Right cardiac atrium (tissue), 5 donors: Measurements from ENCODE around the gene ING5. TPM values are rescaled to one million over a fixed set of nuclear protein-coding genes. Genes with fewer than 3 reads are reported as not detected.
"Not testable (repeated sequence)": the region's sequence is repeated elsewhere in the genome, so short reads cannot be mapped to it uniquely, and the experiment has no call there.

Experiments
- ATAC-seq, 2 donors: fragments of 200-7000 bp; cut with Tn5 transposase; one replicate each; pipeline versions ENCODE4 v1.8.0 to v1.9.1; 2020; ENCODE audit warnings: moderate library complexity in 2 of 2, mild to moderate bottlenecking in 1 of 2
- DNase-seq, 3 donors: peaks; one replicate each; pipeline ENCODE4 v3.0.0-alpha.2; 2020
- H3K27ac ChIP-seq: one replicate; pipeline ENCODE4 v1.5.1; 2013; ENCODE audit warnings: mild to moderate bottlenecking, low read length, control low read depth, moderate library complexity
- H3K27me3 ChIP-seq: one replicate; pipeline ENCODE4 v1.6.1; 2013; ENCODE audit not compliant: control insufficient read depth, insufficient read depth
- H3K4me1 ChIP-seq: one replicate; pipeline ENCODE4 v1.6.1; 2013; ENCODE audit warnings: low read length; ENCODE audit not compliant: control insufficient read depth, insufficient read depth
- H3K4me3 ChIP-seq: one replicate; pipeline ENCODE4 v1.5.1; 2013; ENCODE audit warnings: low read length, control low read depth
- H3K9me3 ChIP-seq: one replicate; pipeline ENCODE4 v1.6.1; 2013; ENCODE audit warnings: low read length; ENCODE audit not compliant: control insufficient read depth
- WGBS: extraction: QIAGEN DNeasy Blood & Tissue Kit; methylation state at CpG from one replicate; pipeline ENCODE4 v1.1.7; 2013; 5-methylcytosine and 5-hydroxymethylcytosine counted together
- intact Hi-C, 4 donors: fragments of 100-400 bp; cut with DNase I; formaldehyde crosslinking; loops; one replicate each; pipeline versions ENCODE4 v1.11.0 to v1.14.0; 2022 to 2023
- polyA plus RNA-seq: library from polyadenylated mRNA; stranded (reverse); fragments of 200-250 nt; gene quantifications from one replicate; pipeline ENCODE4 v1.2.3, GENCODE V29; 2013
- total RNA-seq, 4 donors: library from RNA; stranded (reverse); fragmentation: NEBNext Ultra II Directional; extraction: Animal tissue kit (Norgen Biotek cat#: 25700); gene quantifications; one replicate each; pipeline ENCODE4 v1.2.1, GENCODE V29; 2021
- donor health status: healthy with polysubstance abuse.
- donor health status: DM: no; HTN: yes; CAD: no.
- donor health status: DM: no; HTN: no; CAD: no.
- donor health status: DM: no; HTN: yes; CAD: no; lungs with severe emphysema.
- donor health status: DM: yes; HTN: yes; CAD: no.

ING5 gene
- total and polyA plus RNA-seq, 5 donors, result 20.8 to 25.6 (median 21.0) TPM

DNA sequence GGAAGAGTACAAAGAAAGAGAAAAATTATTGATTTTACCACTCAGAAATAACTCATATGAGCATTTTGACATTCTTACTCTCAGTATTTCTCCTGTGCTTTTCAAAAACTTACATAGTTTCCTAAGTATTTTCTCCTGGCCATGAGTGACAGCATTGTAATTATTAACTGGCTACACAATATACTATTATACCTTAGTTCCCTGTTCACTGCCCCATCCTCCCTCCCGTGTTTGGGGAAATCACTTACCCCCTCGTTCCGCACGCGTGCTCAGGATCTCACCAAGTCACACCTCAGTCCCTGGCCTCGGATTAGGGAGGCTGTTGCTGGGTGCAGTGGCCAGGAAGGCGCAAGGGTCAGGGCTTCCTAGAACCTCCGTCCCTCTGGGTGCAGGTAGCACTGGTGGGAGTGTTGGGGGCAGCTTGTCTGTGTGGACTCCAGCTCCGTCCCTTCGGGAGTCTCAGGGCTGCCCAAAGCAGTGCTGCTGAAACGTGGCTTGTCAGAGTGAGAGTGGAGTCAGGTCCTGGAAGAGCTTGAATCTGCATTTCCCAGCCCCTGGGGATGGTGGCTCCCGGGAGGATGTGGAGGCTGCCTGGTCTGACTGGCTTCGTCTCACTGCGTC, 41.1 kb upstream of the ING5 start:
- no peak for ATAC-seq
- Histone ChIP-seq H3K27me3 (no peaks in the 10 kb centered on the region), H3K4me3 (no peak overlapping the region), H3K9me3 (no peaks in the 10 kb centered on the region), H3K4me1 (no peaks in the 10 kb centered on the region), H3K27ac (no peak overlapping the region)
- 92% methylated on average over 14 of the region's 14 CpGs for WGBS
- DNase-seq, result no peak
- intact Hi-C loops, result no loop called here

DNA sequence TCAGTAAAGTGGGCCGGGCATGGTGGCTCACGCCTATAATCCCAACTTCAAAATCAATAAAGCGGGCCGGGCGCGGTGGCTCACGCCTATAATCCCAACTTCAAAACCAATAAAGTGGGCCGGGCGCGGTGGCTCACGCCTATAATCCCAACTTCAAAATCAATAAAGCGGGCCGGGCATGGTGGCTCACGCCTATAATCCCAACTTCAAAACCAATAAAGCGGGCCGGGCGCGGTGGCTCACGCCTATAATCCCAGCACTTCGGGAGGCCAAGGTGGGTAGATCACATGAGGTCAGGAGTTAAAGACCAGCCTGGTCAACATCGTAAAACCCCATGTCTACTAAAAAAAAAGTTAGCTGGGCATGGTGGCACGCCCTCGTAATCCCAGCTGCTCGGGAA, 39.1 kb upstream of the ING5 start:
- intact Hi-C loops, result not testable (repeated sequence)

DNA sequence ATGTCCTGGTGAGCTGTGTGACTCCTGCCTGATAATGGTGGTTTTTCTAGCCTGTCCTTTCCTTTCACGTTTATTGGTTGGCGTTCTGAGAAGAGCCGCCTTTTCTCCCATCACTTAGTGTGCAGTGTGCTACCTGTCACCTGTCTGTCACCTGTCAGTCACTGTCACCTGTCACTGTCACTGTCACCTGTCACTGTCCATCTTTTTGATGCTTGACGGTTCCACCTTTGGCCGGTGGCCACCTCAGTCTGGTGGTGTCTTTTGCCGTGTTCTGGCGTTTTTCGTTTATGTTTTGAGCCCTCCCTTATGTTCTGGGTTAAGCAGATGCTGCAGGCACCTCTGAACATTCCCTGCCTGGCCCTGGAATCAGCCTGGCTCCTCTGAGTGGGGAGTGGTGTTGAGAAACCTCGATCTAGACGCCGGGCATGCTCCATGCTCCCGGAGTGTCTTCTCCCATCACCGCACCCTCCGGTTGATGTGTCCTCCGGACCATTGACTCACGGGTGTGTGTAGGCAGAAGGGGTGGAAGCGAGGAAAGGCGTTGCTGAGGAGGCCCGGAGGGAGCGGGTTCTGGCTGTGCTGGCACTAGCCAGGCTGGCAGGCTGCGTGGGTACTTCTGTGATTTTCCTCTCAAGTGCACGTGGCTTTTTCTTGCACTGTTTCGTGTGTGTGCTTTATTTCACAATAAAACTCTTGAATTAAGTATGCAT, 36.0 kb upstream of the ING5 start:
- ATAC-seq (no peak), DNase-seq (no peak)
- intact Hi-C loops, result no loop called here
- H3K4me1 ChIP-seq, result no peaks in the 10 kb centered on the region
- 86% methylated on average over 23 of the region's 23 CpGs for WGBS
- H3K4me3 ChIP-seq, result no peak overlapping the region
- H3K27ac ChIP-seq, result no peak overlapping the region
- H3K9me3 ChIP-seq, result no peaks in the 10 kb centered on the region
- H3K27me3 ChIP-seq, result no peaks in the 10 kb centered on the region

More for the DNA sequence above, 39.1 kb upstream of the ING5 start:
- H3K4me1 ChIP-seq, H3K27ac ChIP-seq, H3K9me3 ChIP-seq, H3K4me3 ChIP-seq, H3K27me3 ChIP-seq, DNase-seq, ATAC-seq: not testable (repeated sequence)
- 95% methylated on average over 24 of the region's 24 CpGs for WGBS

DNA sequence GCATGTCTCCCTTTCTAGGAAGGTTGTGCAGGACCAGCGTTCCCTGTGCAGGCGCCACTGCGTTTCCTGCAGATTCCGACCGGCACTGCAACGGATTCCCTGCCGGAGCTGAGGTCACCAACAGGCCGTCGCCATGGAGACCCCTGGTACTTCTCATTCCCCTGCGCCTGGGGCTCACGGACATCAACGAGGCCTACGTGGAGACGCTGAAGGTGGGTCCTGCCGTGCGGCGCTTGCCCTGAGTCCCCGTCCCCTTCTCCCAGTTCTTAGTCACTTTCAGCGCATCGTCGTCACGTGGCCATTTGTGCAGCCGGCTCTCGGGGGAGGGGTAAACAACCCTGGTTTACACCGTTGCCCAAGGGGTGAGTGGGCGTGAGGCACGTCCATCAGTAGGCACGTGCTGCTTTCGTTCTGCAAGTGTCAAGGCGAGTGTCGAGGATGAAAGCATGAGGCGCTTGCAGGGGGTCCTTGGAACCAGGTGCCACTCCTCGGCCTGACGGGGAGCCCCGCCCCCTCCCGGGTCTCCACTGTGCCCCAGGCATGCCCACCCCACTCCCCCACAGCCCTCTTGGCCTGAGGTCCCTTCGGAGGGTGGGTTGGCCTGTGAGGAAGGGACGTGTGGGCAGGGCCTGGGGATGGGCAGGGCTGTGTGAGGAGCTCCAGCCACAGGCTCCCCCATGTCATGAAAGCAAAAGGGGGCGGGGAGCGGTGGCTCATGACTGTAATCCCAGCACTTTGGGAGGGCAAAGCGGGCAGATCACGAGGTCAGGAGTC, 35.0 kb upstream of the ING5 start:
- DNase-seq (peak in 1 of 3 donors; percentile 35), ATAC-seq (peak in 1 of 2 donors; percentile 6)
- no peak overlapping the region for H3K27ac ChIP-seq
- WGBS, result 67% methylated on average over 42 of the region's 42 CpGs
- no peak overlapping the region for H3K4me3 ChIP-seq
- no peaks in the 10 kb centered on the region for H3K9me3 ChIP-seq
- no peaks in the 10 kb centered on the region for H3K4me1 ChIP-seq
- no peaks in the 10 kb centered on the region for H3K27me3 ChIP-seq
- intact Hi-C loops, result no loop called here

DNA sequence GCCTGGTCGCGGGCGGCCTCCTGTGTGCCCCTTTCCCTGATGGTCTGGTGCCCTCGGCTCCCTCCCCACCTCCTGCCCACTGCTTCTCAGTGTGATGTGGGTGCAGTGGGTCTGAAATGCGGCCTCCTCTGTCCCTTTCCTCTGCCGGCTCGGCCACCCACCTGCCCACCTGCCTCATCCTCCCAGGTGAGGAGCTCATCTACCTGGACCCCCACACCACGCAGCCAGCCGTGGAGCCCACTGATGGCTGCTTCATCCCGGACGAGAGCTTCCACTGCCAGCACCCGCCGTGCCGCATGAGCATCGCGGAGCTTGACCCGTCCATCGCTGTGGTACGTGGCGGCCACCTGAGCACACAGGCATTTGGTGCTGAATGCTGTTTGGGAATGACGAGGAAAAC, 33.5 kb upstream of the ING5 start:
- H3K27ac ChIP-seq, result no peak overlapping the region
- no peak for DNase-seq
- H3K27me3 ChIP-seq, result no peaks in the 10 kb centered on the region
- H3K4me1 ChIP-seq, result no peaks in the 10 kb centered on the region
- intact Hi-C loops, result no loop called here
- H3K9me3 ChIP-seq, result no peaks in the 10 kb centered on the region
- ATAC-seq, result no peak
- H3K4me3 ChIP-seq, result no peak overlapping the region
- 96% methylated on average over 21 of the region's 21 CpGs for WGBS

DNA sequence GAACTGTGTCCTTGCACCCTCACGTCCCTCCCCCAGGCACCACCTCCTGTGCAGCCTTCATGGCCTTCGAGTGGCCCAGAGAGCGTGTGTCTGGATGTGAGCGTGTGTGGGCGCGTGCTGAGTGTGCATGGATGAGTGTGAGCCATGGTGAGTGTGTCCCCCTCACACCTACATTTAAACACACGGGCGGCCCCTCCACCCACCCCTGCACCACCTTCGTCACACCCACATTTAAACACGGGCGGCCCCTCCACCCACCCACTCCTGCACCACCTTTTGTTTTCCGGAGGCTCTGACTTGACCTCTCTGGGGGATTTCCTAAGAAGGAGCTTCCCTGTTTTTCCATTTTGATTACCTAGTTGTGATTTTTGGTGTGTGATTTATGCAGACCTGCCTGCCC, 33.0 kb upstream of the ING5 start:
- H3K9me3 ChIP-seq, result no peaks in the 10 kb centered on the region
- intact Hi-C loops, result no loop called here
- H3K4me1 ChIP-seq, result no peaks in the 10 kb centered on the region
- H3K27ac ChIP-seq, result no peak overlapping the region
- H3K4me3 ChIP-seq, result no peak overlapping the region
- no peak for ATAC-seq
- H3K27me3 ChIP-seq, result no peaks in the 10 kb centered on the region
- no peak for DNase-seq
- WGBS, result 88% methylated on average over 12 of the region's 12 CpGs

DNA sequence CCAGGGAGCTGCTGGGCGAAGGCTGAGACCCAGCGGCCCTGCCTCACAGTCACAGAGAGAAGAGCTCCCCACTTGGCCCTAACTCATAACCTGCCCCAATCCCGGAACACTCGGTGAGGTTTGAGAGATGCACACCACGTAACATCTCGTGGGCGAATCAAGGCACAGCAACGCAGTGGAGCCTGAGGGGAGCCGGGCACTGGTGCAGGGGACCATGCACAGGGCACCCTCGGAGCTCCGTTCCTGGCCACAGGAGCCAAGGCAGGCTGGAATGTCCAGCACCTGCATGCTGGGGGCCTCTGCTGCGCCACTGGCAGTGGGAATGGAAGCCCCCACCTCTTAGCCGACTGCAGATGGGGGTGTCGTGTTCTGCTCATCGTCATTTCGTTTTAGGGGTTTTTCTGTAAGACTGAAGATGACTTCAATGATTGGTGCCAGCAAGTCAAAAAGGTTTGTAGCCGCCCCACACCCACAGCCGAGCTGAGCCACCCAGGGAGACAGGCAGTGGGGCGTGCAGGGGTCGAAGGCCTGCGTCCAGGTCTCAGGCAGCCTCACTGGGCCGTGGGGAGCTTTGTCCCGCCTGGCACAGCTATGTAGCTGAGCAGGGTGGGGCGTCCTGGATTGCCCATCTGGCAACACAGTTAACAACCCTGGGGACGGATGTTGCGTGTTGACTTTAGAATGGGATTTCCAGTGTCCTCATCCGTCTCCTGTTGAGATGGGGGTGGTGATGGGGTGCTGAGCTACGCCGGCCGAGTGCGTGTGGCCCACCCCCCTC, 31.3 kb upstream of the ING5 start:
- Histone ChIP-seq H3K4me1 (no peaks in the 10 kb centered on the region), H3K9me3 (no peaks in the 10 kb centered on the region), H3K27me3 (no peaks in the 10 kb centered on the region), H3K27ac (no peak overlapping the region), H3K4me3 (no peak overlapping the region)
- ATAC-seq (no peak), DNase-seq (no peak)
- WGBS, result 89% methylated on average over 31 of the region's 31 CpGs
- intact Hi-C loops, result no loop called here

DNA sequence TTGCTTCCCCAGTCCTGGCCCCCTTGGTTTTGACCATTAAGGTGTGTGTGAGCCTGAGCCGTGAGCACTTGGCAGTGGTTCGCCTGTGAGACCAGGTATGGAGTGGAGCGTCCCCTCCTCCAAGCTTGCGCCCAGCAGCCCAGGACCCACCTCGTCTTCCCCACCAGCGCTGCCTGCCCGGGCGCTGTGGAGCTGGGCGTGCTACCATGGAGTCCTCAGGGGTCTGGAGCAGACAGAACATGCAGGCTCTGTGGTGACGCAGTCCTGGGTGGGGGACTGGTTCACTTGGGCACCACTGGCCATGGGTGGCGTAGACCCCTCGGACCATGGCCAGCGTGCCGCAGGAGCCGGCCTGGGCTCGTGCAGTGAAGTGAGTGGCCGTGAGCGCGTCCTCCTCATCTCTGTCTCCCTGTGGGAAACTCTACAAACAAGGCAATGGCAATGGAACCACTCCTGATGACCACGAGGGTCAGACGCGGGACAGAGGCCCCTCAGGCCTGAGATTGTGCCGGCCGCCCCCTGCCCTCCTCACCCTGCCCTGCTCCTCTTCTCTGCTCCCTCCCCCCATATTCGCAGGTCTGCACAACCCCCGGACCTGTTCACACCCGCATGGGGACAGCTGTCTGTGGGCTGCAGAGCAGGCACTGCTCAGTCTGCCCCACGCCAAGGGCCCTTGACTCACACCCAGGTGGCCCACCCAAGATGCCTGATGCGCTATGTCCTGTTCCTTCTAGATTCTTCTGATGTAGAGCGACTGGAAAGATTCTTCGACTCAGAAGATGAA, 30.2 kb upstream of the ING5 start:
- H3K27me3 ChIP-seq, result no peaks in the 10 kb centered on the region
- 91% methylated on average over 31 of the region's 31 CpGs for WGBS
- intact Hi-C loops, result no loop called here
- no peaks in the 10 kb centered on the region for H3K9me3 ChIP-seq
- H3K27ac ChIP-seq, result no peak overlapping the region
- H3K4me3 ChIP-seq, result no peak overlapping the region
- no peak for ATAC-seq
- H3K4me1 ChIP-seq, result no peaks in the 10 kb centered on the region
- no peak for DNase-seq

DNA sequence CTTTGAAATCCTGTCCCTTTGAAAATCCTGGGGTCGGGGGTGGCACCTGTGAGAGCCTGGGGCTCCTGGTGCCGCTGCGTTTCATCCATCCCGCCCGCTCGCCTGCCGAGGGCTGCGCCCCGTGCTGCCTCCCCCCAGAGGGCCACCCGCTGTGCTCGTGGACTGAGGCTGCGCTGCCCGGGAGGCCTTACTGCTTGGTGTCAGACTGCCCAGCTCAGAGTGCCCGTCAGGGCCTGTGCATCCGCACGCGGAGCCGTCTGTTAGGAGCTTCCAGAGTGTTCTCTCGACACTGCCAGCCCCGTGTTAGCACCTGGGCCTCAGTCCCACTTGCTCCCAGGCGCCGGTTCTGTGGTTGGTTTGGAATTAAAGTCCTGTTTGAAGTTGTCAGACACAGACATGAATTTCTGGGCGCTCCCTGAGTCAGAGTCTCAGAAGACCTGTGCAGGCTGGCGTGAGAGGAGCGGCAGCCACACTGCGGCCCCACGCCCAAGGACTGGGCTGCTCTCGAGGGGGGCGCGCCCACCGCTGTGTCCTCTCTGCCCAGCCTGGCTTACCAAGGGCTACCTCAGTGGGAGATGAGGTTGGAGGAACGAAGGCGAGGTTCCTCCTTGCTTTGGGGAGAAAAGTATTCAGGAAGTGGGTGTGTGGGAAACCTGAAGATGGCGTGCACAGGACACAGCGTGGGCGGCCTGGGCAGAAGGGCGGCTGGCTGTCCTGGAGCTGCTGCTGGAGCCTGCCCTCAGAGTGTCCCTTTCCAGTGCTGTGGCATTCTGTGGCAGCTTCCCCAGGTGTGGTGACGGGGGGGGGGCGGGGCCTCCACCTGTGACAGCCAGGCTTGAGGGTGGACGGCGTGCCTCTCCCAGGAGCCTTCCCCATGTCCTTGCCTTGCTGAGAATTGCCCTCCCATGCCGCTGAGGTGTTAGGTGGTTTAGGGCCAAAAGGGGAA, 29.3 kb upstream of the ING5 start:
- no peak overlapping the region for H3K4me3 ChIP-seq
- H3K4me1 ChIP-seq, result no peaks in the 10 kb centered on the region
- WGBS, result 91% methylated on average over 42 of the region's 42 CpGs
- no peaks in the 10 kb centered on the region for H3K9me3 ChIP-seq
- no peaks in the 10 kb centered on the region for H3K27me3 ChIP-seq
- H3K27ac ChIP-seq, result no peak overlapping the region
- intact Hi-C loops, result no loop called here
- ATAC-seq (no peak), DNase-seq (peak in 1 of 3 donors; percentile 51)
